Astrocyte (in vitro differentiated cells and primary cell): ENCODE measurements around the gene HTR3C.

Experiments
- EZH2 ChIP-seq: IDR thresholded peaks from 2 replicates; pipeline ENCODE4 v1.6.1; 2012; ENCODE audit warnings: mild to moderate bottlenecking, low read length, inconsistent platforms; ENCODE audit not compliant: insufficient read depth
- TF ChIP-seq, protein P1 (sequence below): IDR thresholded peaks from 2 replicates; pipeline ENCODE4 v1.5.1; 2011; ENCODE audit warnings: low read depth, mild to moderate bottlenecking, inconsistent platforms, low read length, moderate library complexity; ENCODE audit not compliant: insufficient read depth

DNA sequence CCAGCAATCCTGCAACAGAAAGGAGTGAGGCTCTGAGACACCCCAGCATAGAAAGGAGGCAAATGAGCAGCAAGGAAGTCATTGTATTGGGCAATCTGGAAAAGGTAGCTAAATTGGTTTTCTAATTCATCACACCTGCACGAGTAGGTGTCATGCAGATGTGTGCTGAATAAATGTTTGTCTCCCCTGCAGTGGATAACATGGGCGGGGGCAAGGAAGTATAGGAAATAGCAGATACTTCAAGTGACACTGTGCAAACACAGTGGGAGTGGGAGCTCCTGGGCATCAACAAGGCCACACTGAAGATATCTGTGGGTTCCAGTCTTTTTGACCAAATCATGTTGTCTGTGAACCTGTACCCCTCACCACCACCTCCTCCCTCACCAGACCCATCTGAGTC, 29.6 kb downstream of the HTR3C start:
- TF ChIP-seq, protein P1, sequence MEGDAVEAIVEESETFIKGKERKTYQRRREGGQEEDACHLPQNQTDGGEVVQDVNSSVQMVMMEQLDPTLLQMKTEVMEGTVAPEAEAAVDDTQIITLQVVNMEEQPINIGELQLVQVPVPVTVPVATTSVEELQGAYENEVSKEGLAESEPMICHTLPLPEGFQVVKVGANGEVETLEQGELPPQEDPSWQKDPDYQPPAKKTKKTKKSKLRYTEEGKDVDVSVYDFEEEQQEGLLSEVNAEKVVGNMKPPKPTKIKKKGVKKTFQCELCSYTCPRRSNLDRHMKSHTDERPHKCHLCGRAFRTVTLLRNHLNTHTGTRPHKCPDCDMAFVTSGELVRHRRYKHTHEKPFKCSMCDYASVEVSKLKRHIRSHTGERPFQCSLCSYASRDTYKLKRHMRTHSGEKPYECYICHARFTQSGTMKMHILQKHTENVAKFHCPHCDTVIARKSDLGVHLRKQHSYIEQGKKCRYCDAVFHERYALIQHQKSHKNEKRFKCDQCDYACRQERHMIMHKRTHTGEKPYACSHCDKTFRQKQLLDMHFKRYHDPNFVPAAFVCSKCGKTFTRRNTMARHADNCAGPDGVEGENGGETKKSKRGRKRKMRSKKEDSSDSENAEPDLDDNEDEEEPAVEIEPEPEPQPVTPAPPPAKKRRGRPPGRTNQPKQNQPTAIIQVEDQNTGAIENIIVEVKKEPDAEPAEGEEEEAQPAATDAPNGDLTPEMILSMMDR: no peak
- no peak for TF ChIP-seq EZH2
